Measurements from ENCODE around the gene PLEKHA8. TPM values are rescaled to one million over a fixed set of nuclear protein-coding genes. Genes with fewer than 3 reads are reported as not detected.

PLEKHA8 gene
- total and polyA plus RNA-seq, 2 of the 8 experiments (the other 6 are each of a cell fraction or from before 2014, with no cell fraction given), result 10.7 to 44.0 TPM

DNA sequence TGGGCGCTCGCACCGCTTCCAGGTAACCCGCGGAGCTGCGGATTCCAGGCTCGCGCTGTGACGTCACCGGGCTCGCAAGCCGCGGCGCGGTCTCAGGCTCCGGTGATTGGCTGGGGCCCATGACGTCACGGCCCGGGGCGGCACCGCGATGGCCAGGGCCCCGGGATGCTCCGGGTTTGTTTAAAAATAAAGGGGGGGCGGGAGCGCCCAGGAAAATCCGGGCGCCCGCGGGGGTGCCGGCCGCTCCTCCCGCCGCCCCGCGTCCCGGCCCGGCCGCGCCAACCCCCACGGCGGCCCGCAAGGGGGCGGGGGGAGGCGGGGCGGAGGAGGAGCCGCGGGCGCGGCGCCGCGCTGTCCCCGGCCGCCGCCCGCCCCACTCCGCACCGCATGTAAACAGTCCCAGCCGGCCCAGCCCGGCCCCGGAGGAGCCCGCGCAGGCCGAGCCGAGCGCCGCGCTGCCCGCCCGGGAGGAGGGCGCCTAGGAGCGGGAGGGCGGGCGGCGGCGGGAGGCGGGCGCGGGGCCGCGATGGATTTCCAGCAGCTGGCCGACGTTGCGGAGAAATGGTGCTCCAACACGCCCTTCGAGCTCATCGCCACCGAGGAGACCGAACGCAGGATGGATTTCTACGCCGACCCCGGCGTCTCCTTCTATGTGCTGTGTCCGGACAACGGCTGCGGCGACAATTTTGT, 106.5 kb downstream of the PLEKHA8 start, which contains the start of gene MTURN:
TSS of gene MTURN (plus strand) at position 376 of the 690 bp plus-strand sequence. CDS start at position 527, 151 bp downstream.
- Histone ChIP-seq H3K4me1 (replicated peaks in 1 of 4; ENCODE audit: control insufficient read depth in 3 of 4, insufficient read depth in 4 of 4, low read length in 3 of 4) (peaks cover 0 to 4% (median 3%) of the 10 kb centered on the region in 4 experiments; a peak in 3 of 7 replicates), H2BK15ac (ENCODE audit: low read length) (0 out of 2 replicates have a peak within 1 kb of the TSS, but pooled peaks have one; percentile 37), H3K36me3 (ENCODE audit: control insufficient read depth in 2 of 4, insufficient read depth in 4 of 4, low read length in 3 of 4) (no peaks in the 10 kb centered on the region), H3K4ac (replicated peaks; ENCODE audit: insufficient read length, low read depth, low read length) (no peak within 1 kb of the TSS), H3K56ac (replicated peaks; ENCODE audit: insufficient read length, low read depth, low read length) (no peak within 1 kb of the TSS), H2BK5ac (ENCODE audit: low read depth, low read length) (no peak within 1 kb of the TSS), H3K18ac (ENCODE audit: extremely low read depth, low read length) (no peak within 1 kb of the TSS), H3K23ac (ENCODE audit: insufficient read length) (no peak within 1 kb of the TSS), H3K23me2 (ENCODE audit: low read depth, low read length) (peaks cover 11% of the 10 kb centered on the region), H2AFZ (ENCODE audit: low read length) (peak within 1 kb of the TSS; percentile 94; the same call in 1 of the 2 replicates), H4K20me1 (replicated peaks in 1 of 2; ENCODE audit: control insufficient read depth in 1 of 2, insufficient read depth in 2 of 2, low read length in 2 of 2) (peaks cover 0 to 3% of the 10 kb centered on the region in 2 experiments), H3K27ac (ENCODE audit: low read depth, low read length) (no peak within 1 kb of the TSS; the same call in 1 of the 2 replicates), H3K79me2 (ENCODE audit: control insufficient read depth in 1 of 2, insufficient read depth in 2 of 2, low read length in 2 of 2) (no peaks in the 10 kb centered on the region), H3K79me1 (ENCODE audit: low read depth, low read length) (no peaks in the 10 kb centered on the region), H4K91ac (replicated peaks; ENCODE audit: insufficient read length, low read length) (no peak within 1 kb of the TSS), H3K4me2 (ENCODE audit: insufficient read depth in 1 of 2, low read depth in 2 of 2, low read length in 2 of 2) (peak within 1 kb of the TSS; percentile 77 to 93), H2BK12ac (ENCODE audit: low read depth, low read length) (no peak within 1 kb of the TSS), H2AK5ac (ENCODE audit: low read depth, low read length) (no peak within 1 kb of the TSS), H4K8ac (ENCODE audit: extremely low read depth, insufficient read depth, low read length) (peak within 1 kb of the TSS; percentile 88; the same call in 1 of the 2 replicates), H4K5ac (ENCODE audit: insufficient read length, low read depth, low read length) (no peak within 1 kb of the TSS), H3K9ac (replicated peaks in 1 of 4; ENCODE audit: extremely low read depth in 1 of 4, low read depth in 3 of 4, low read length in 3 of 4) (peak within 1 kb of the TSS; percentile 54 to 70 (median 67); a peak in 6 of 7 replicates), H2BK120ac (replicated peaks; ENCODE audit: low read depth, low read length) (no peak within 1 kb of the TSS), H3K14ac (ENCODE audit: insufficient read length) (no peak within 1 kb of the TSS), H3K4me3 (ENCODE audit: extremely low read depth in 1 of 4, insufficient read depth in 2 of 4, low read depth in 3 of 4, low read length in 4 of 4) (peak within 1 kb of the TSS; percentile 51 to 86 (median 70)), H3K27me3 (replicated peaks in 1 of 4; ENCODE audit: control insufficient read depth in 3 of 4, extremely low read depth in 1 of 4, insufficient read depth in 3 of 4, low read length in 3 of 4) (peaks cover 3 to 19% (median 16%) of the 10 kb centered on the region in 4 experiments), H3K9me3 (ENCODE audit: insufficient read depth in 2 of 2, low read depth in 1 of 2, low read length in 1 of 2) (no peaks in the 10 kb centered on the region), H2BK20ac (ENCODE audit: low read length) (no peak within 1 kb of the TSS)
- no peak for FAIRE-seq
- WGBS, 2 experiments (ENCODE audit: extremely low coverage in 1 of 2, insufficient coverage in 1 of 2, insufficient read length in 1 of 2, insufficient replicate concordance in 2 of 2, low coverage in 1 of 2, low lambda C conversion rate in 2 of 2, missing lambda C conversion rate in 1 of 2), result 2% methylated on average over 35 of the region's 99 CpGs; no CpG with 5 or more reads in 1 of the 2 experiments
- POLR2A ChIA-PET (ENCODE audit: partially characterized antibody), result interaction anchor here (0.7 to 1.6 kb wide), 8 partner anchors 9 to 353 kb away, joined by 3 to 4 read pairs (median 4); partner anchors contain the start of gene FKBP14
- peak; percentile 76 to 96 for DNase-seq (ENCODE audit: low read depth in 1 of 2, low spot score in 2 of 2)
- CTCF ChIA-PET (ENCODE audit: partially characterized antibody), result interaction anchor here (0.6 to 1.2 kb wide), 7 partner anchors 9 to 429 kb away, joined by 3 to 4 read pairs (median 3); no protein-coding TSS in a partner anchor
- TF ChIP-seq CEBPB (IDR thresholded peaks at IDR 0.05; ENCODE audit: low read depth, low read length) (no peak), HDAC2 (IDR thresholded peaks at IDR 0.05; ENCODE audit: borderline replicate concordance in 1 of 2, low read depth in 2 of 2, low read length in 2 of 2) (0 out of 4 replicates have a peak, but pooled peaks of 1 of the 2 experiments have one; percentile 4), SUZ12 (IDR thresholded peaks at IDR 0.05; ENCODE audit: low read length) (no peak), CHD2 (IDR thresholded peaks at IDR 0.05; ENCODE audit: low read length) (0 out of 2 replicates have a peak, but pooled peaks have one; percentile 32), JUND (IDR thresholded peaks at IDR 0.05; ENCODE audit: low read length) (peak; percentile 82), SAP30 (IDR thresholded peaks at IDR 0.05; ENCODE audit: insufficient read depth, insufficient replicate concordance, low read length) (no peak), CREB1 (IDR thresholded peaks at IDR 0.05) (peak; percentile 97), EGR1 (IDR thresholded peaks at IDR 0.05; ENCODE audit: borderline replicate concordance, low read depth, low read length) (no peak)
- TF ChIP-seq, protein P1, sequence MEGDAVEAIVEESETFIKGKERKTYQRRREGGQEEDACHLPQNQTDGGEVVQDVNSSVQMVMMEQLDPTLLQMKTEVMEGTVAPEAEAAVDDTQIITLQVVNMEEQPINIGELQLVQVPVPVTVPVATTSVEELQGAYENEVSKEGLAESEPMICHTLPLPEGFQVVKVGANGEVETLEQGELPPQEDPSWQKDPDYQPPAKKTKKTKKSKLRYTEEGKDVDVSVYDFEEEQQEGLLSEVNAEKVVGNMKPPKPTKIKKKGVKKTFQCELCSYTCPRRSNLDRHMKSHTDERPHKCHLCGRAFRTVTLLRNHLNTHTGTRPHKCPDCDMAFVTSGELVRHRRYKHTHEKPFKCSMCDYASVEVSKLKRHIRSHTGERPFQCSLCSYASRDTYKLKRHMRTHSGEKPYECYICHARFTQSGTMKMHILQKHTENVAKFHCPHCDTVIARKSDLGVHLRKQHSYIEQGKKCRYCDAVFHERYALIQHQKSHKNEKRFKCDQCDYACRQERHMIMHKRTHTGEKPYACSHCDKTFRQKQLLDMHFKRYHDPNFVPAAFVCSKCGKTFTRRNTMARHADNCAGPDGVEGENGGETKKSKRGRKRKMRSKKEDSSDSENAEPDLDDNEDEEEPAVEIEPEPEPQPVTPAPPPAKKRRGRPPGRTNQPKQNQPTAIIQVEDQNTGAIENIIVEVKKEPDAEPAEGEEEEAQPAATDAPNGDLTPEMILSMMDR (IDR thresholded peaks at IDR 0.05; ENCODE audit: control extremely low read depth in 1 of 3, insufficient read depth in 1 of 3, low read depth in 1 of 3, low read length in 3 of 3), result no peak
